HEK293T (cell line): ENCODE results near the gene SCAF4.

Experiments
- CTCF ChIA-PET: fragments of 350-600 bp; formaldehyde crosslinking; extraction: SDS; loops from one replicate; lab custom pipeline; 2021; ENCODE audit warnings: antibody characterized with exemption, inconsistent platforms; lab: Yijun Ruan, JAX
- POLR2A ChIA-PET: fragments of 350-600 bp; formaldehyde crosslinking; extraction: SDS; loops from one replicate; lab custom pipeline; 2020; ENCODE audit warnings: antibody characterized with exemption, inconsistent platforms; lab: Yijun Ruan, JAX
- DNase-seq: peaks from one replicate; pipeline ENCODE4 v3.0.0; 2012; ENCODE audit warnings: mixed read lengths; ENCODE audit errors: extremely low spot score
- ARNT ChIP-seq: fragments of 450-650 bp; IDR thresholded peaks from 2 replicates; pipeline ENCODE4 v1.6.1; 2017; ENCODE audit warnings: mild to moderate bottlenecking
- BHLHE40 ChIP-seq: fragments of 450-650 bp; IDR thresholded peaks from 2 replicates; pipeline ENCODE4 v1.6.1; 2016; ENCODE audit warnings: mild to moderate bottlenecking, moderate library complexity, borderline replicate concordance
- CTBP1 ChIP-seq: fragments of 450-650 bp; IDR thresholded peaks from 2 replicates; pipeline ENCODE4 v1.6.1; 2016; ENCODE audit warnings: borderline replicate concordance
- ELF4 ChIP-seq: fragments of 450-650 bp; IDR thresholded peaks from 2 replicates; pipeline ENCODE4 v1.6.1; 2017; ENCODE audit warnings: antibody characterized with exemption
- FOXA1 ChIP-seq: fragments of 450-650 bp; IDR thresholded peaks from 2 replicates; pipeline ENCODE4 v1.6.1; 2016; ENCODE audit warnings: mild to moderate bottlenecking
- FOXK2 ChIP-seq: fragments of 450-650 bp; IDR thresholded peaks from 2 replicates; pipeline ENCODE4 v1.6.1; 2016; ENCODE audit warnings: mild to moderate bottlenecking
- FOXM1 ChIP-seq: fragments of 450-650 bp; IDR thresholded peaks from 2 replicates; pipeline ENCODE4 v1.6.1; 2017; ENCODE audit warnings: mild to moderate bottlenecking, borderline replicate concordance
- HDGF ChIP-seq: fragments of 450-650 bp; IDR thresholded peaks from 2 replicates; pipeline ENCODE4 v1.6.1; 2017; ENCODE audit warnings: antibody characterized with exemption, borderline replicate concordance
- L3MBTL2 ChIP-seq: fragments of 450-650 bp; conservative IDR thresholded peaks from 2 replicates; pipeline ENCODE4 v1.6.1; 2016; ENCODE audit warnings: mild to moderate bottlenecking
- LEF1 ChIP-seq: fragments of 450-650 bp; IDR thresholded peaks from 2 replicates; pipeline ENCODE4 v1.6.1; 2017; ENCODE audit warnings: mild to moderate bottlenecking, borderline replicate concordance
- NFRKB ChIP-seq: fragments of 450-650 bp; IDR thresholded peaks from 2 replicates; pipeline ENCODE4 v1.6.1; 2016; ENCODE audit warnings: mild to moderate bottlenecking, moderate library complexity
- PKNOX1 ChIP-seq: fragments of 450-650 bp; IDR thresholded peaks from 2 replicates; pipeline ENCODE4 v1.6.1; 2016
- SP1 ChIP-seq: fragments of 450-650 bp; IDR thresholded peaks from 2 replicates; pipeline ENCODE4 v1.6.1; 2017
- SUZ12 ChIP-seq: fragments of 450-650 bp; IDR thresholded peaks from 2 replicates; pipeline ENCODE4 v1.6.1; 2016; ENCODE audit warnings: mild to moderate bottlenecking
- TARDBP ChIP-seq: fragments of 450-650 bp; IDR thresholded peaks from 2 replicates; pipeline ENCODE4 v1.6.1; 2016
- ZNF384 ChIP-seq: fragments of 450-650 bp; IDR thresholded peaks from 2 replicates; pipeline ENCODE4 v1.6.1; 2016

The SCAF4 gene

GRCh38 chr21:31733551-31734149, 1.7 kb upstream of the SCAF4 start:
- ChIA-PET CTCF (no interaction called here), POLR2A (interaction anchor here (1.3 kb wide), 1 partner anchor 9 kb away, joined by 4 read pairs; no protein-coding TSS in a partner anchor)
- DNase-seq: no peak
- TF ChIP-seq FOXK2 (no peak), NFRKB (no peak), L3MBTL2 (no peak), SP1 (no peak), BHLHE40 (no peak), FOXM1 (no peak), FOXA1 (no peak), ZNF384 (no peak), CTBP1 (no peak), TARDBP (no peak), SUZ12 (no peak), PKNOX1 (no peak)

- peak; percentile 20 for DNase-seq
- ChIA-PET CTCF (no interaction called here), POLR2A (interaction anchor here (1.0 to 1.3 kb wide), 2 partner anchors 8 to 33 kb away, joined by 3 to 4 read pairs; no protein-coding TSS in a partner anchor)
- TF ChIP-seq CTBP1 (no peak), L3MBTL2 (no peak; the same call in 1 of the 2 replicates), FOXA1 (no peak)
Measured at GRCh38 chr21:31732597-31733550, 956 bp upstream of the SCAF4 start.

DNA sequence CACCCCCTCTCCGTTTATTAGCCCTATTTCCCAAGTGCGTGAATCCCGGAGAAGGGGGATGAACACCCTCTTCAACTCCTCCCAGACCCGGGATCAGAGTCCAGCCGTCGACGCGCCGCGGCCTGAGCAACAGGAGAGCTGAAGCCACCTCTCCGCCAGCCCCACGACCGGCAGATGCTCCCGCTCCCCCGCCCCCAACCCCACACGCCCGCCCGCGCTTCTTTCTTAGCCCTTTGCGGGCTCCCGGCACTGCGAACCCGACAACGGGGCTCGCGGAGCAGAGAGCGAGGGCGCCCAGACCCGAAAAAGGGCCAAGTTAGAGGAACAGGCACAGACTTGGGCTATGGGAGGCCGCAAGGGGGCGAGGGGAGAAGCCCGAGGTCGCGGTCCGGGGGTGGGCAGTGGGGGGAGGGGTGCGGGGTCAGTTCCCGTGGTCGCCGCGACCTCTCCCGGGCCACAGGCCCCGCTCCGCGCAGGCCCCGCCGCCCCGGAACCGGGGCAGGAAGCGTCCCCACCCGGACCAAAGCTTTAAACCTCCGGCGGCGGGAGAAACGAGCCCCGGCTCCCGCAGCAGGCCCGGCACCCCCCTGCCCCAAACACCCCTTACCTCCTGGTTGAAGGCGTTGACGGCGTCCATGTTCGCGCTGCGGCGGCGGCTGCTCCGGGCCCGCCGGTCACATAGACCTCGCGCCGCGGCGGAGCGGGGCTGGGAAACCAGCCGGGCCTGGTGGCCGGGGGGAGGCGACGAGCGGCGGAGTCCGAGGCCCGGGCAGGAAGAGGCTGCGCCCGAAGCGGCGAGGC, 662 bp downstream of the SCAF4 start:
- ChIA-PET CTCF (no interaction called here), POLR2A (interaction anchor here (0.6 kb wide), 1 partner anchor 29 kb away, joined by 3 read pairs; no protein-coding TSS in a partner anchor)
- DNase-seq: peak; percentile 43
- TF ChIP-seq ZNF384 (no peak), FOXK2 (no peak), ARNT (no peak), FOXM1 (no peak), FOXA1 (no peak), CTBP1 (no peak), SUZ12 (no peak), NFRKB (no peak), SP1 (no peak), BHLHE40 (no peak), ELF4 (no peak)

DNA sequence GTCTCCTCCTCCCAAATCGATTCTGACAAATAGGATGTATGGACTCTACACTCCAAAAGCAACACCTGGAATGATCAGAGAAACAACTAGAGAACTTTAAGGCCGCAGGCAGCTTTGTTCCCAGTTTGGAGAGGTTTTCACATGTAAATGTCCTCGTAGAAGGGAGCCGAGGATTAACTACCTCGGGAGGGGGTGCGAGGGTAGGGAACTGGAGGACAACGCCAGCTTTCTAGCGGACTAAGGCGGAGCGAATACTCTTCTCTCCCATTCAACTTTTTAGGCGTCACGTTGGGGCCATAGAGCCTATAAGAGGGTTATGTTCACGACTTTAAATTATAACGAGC, 1.2 kb downstream of the SCAF4 start:
- ChIA-PET CTCF (no interaction called here), POLR2A (no interaction called here)
- TF ChIP-seq ZNF384 (no peak), LEF1 (no peak), BHLHE40 (no peak)
- DNase-seq: peak; percentile 42

GRCh38 chr21:31729622-31730343, 2.1 kb downstream of the SCAF4 start:
- POLR2A ChIA-PET: no interaction called here
- TF ChIP-seq FOXM1 (no peak), ELF4 (no peak), SP1 (no peak), SUZ12 (no peak), TARDBP (no peak)
- CTCF ChIA-PET: no interaction called here

DNA sequence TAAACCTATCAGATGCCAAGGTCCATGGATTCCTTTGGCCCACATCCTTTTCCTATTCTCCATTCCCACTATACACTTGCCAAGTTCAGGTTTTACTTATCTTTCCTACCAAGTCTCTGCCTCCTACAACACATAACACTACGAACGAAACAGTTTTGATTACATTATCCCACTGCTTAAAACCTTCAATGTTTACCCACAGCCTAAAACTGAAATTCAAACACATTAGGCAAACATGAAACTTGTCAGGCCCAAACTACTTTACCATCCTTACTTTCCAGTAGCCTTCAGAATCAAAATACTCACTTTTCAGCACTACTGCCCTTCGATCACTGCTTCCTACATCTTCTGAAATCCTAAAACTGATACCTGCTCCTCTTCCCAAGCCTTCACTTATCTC, 3.0 kb downstream of the SCAF4 start:
- DNase-seq: no peak
- CTCF ChIA-PET: no interaction called here
- POLR2A ChIA-PET: no interaction called here
- TF ChIP-seq LEF1: no peak
- no peak for TF ChIP-seq CTBP1
- TF ChIP-seq ZNF384: no peak

More at GRCh38 chr21:31729622-31730343, 2.1 kb downstream of the SCAF4 start:
- DNase-seq: no peak

DNA sequence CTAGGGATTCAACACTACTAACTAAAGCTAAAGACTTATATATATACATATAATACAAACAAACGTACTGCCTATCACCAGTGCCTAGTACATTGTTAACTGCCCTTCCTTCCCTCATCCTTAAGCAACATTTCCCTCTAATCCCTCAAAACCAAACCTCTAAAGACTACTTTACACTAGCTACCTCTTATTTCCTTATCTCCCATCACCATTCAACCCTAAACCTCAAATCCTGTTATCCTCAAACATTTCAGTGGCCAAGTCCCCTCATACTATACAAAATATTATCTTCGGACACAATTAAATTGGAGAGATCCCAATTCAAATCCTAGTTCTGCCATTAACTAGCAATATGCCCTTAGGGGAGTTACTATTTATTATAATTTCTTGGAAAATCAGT, 3.7 kb downstream of the SCAF4 start:
- POLR2A ChIA-PET: no interaction called here
- TF ChIP-seq L3MBTL2: no peak
- no peak for TF ChIP-seq FOXM1
- TF ChIP-seq NFRKB: no peak
- TF ChIP-seq BHLHE40: no peak
- no peak for TF ChIP-seq ELF4
- TF ChIP-seq HDGF: no peak
- TF ChIP-seq FOXA1: no peak
- TF ChIP-seq CTBP1: no peak
- no peak for TF ChIP-seq ARNT
- TF ChIP-seq SUZ12: no peak
- no peak for TF ChIP-seq PKNOX1
- no peak for TF ChIP-seq ZNF384
- no peak for TF ChIP-seq SP1
- TF ChIP-seq FOXK2: no peak
- TF ChIP-seq LEF1: no peak
- no peak for TF ChIP-seq TARDBP
- no peak for DNase-seq
- CTCF ChIA-PET: no interaction called here
